HepG2 (cell line): Measurements from ENCODE around the gene ROM1. TPM values are rescaled to one million over a fixed set of nuclear protein-coding genes. Genes with fewer than 3 reads are reported as not detected.
A peak's percentile ranks its signal among the peaks of the same experiment; 100 is the strongest.

Source experiments
- CAMTA2 ChIP-seq: sonication (generic); formaldehyde crosslinking; IDR thresholded peaks from 2 replicates; pipeline ENCODE4 v1.4.0; 2020; ENCODE audit warnings: mild to moderate bottlenecking, missing genetic modification reagents, borderline replicate concordance
- CREM ChIP-seq, 2 experiments: sonication (generic) in 1 of 2; formaldehyde crosslinking in 1 of 2; IDR thresholded peaks; 2 replicates each; pipeline versions ENCODE4 v1.4.0 to v1.6.1; 2016 to 2020; ENCODE audit warnings: antibody characterized with exemption in 1 of 2, mild to moderate bottlenecking in 1 of 2, missing genetic modification reagents in 1 of 2
- FOXJ3 ChIP-seq: sonication (generic); formaldehyde crosslinking; IDR thresholded peaks from 2 replicates; pipeline ENCODE4 v1.4.0; 2020; ENCODE audit warnings: missing genetic modification reagents, mild to moderate bottlenecking, borderline replicate concordance
- PRMT3 ChIP-seq: sonication (generic); formaldehyde crosslinking; IDR thresholded peaks from 2 replicates; pipeline ENCODE4 v1.8.1; 2022; ENCODE audit warnings: low read depth, mild to moderate bottlenecking, moderate library complexity, missing genetic modification reagents, borderline replicate concordance
- TEAD2 ChIP-seq: sonication (generic); formaldehyde crosslinking; IDR thresholded peaks from 2 replicates; pipeline ENCODE4 v1.9.0; 2021; ENCODE audit warnings: missing genetic modification reagents
- TMF1 ChIP-seq: sonication (generic); formaldehyde crosslinking; IDR thresholded peaks from 2 replicates; pipeline ENCODE4 v1.8.1; 2022; ENCODE audit warnings: low read depth, missing genetic modification reagents
- ZFP36L1 ChIP-seq: sonication (generic); formaldehyde crosslinking; IDR thresholded peaks from 2 replicates; pipeline ENCODE4 v1.8.0; 2022; ENCODE audit warnings: mild to moderate bottlenecking, missing genetic modification reagents, moderate library complexity
- ZKSCAN8 ChIP-seq: IDR thresholded peaks from 2 replicates; pipeline ENCODE4 v1.6.1; 2016; ENCODE audit warnings: borderline replicate concordance, missing genetic modification reagents, missing compliant biosample characterization
- ZNF235 ChIP-seq: sonication (generic); formaldehyde crosslinking; IDR thresholded peaks from 2 replicates; pipeline ENCODE4 v1.8.1; 2023; ENCODE audit warnings: mild to moderate bottlenecking, missing genetic modification reagents, borderline replicate concordance
- ZNF354B ChIP-seq: sonication (generic); formaldehyde crosslinking; IDR thresholded peaks from 2 replicates; pipeline ENCODE4 v1.8.0; 2022; ENCODE audit warnings: mild to moderate bottlenecking, missing genetic modification reagents
- ZNF615 ChIP-seq: sonication (generic); formaldehyde crosslinking; IDR thresholded peaks from 2 replicates; pipeline ENCODE4 v1.5.0; 2020; ENCODE audit warnings: mild to moderate bottlenecking, missing genetic modification reagents, borderline replicate concordance
- ZNF672 ChIP-seq: sonication (generic); formaldehyde crosslinking; IDR thresholded peaks from 2 replicates; pipeline ENCODE4 v1.8.1; 2022; ENCODE audit warnings: missing genetic modification reagents
- ZNF839 ChIP-seq: sonication (generic); formaldehyde crosslinking; IDR thresholded peaks from 2 replicates; pipeline ENCODE4 v1.4.0; 2020; ENCODE audit warnings: missing genetic modification reagents, mild to moderate bottlenecking, borderline replicate concordance
- polyA plus RNA-seq, 8 experiments: library from polyadenylated mRNA; depleted of rRNA in 3 of 8; stranded (reverse) in 7 of 8; unstranded in 1 of 8; fragments of >200 nt; fragmentation: Illumina TruSeq in 4 of 8; extraction: Trizol in 4 of 8; gene quantifications; 2 replicates each; pipeline versions ENCODE4 v1.2.1 to v1.2.3, GENCODE V29; 2011 to 2016; ENCODE audit warnings: low read depth in 4 of 8, missing spikeins in 1 of 8, mixed read lengths in 1 of 8; ENCODE audit not compliant: insufficient read depth in 1 of 8
- total RNA-seq, 5 experiments: library from RNA; depleted of rRNA; stranded (reverse); fragments of >200 nt; fragmentation: Illumina TruSeq; extraction: Trizol; gene quantifications; 2 replicates each; pipeline ENCODE4 v1.2.3, GENCODE V29; 2016; ENCODE audit warnings: low read depth in 1 of 5
- TF ChIP-seq, protein P1 (sequence below): sonication (generic); formaldehyde crosslinking; IDR thresholded peaks from 2 replicates; pipeline ENCODE4 v1.4.0; 2020; ENCODE audit warnings: missing genetic modification reagents, mild to moderate bottlenecking, borderline replicate concordance
- TF ChIP-seq, protein P2 (sequence below): sonication (generic); formaldehyde crosslinking; IDR thresholded peaks from 2 replicates; pipeline ENCODE4 v1.9.0; 2021; ENCODE audit warnings: missing genetic modification reagents, borderline replicate concordance
- TF ChIP-seq, protein P3 (sequence below): sonication (generic); formaldehyde crosslinking; IDR thresholded peaks from 2 replicates; pipeline ENCODE4 v1.5.1; 2020; ENCODE audit warnings: missing genetic modification reagents, mild to moderate bottlenecking, borderline replicate concordance
- TF ChIP-seq, protein P4 (sequence below): sonication (generic); formaldehyde crosslinking; IDR thresholded peaks from 2 replicates; pipeline ENCODE4 v1.5.0; 2020; ENCODE audit warnings: mild to moderate bottlenecking, low read depth, missing genetic modification reagents, borderline replicate concordance
- TF ChIP-seq, protein P5 (sequence below): IDR thresholded peaks from 2 replicates; pipeline ENCODE4 v1.6.1; 2016
- TF ChIP-seq, protein P6 (sequence below): sonication (generic); formaldehyde crosslinking; IDR thresholded peaks from 2 replicates; pipeline ENCODE4 v1.5.0; 2020; ENCODE audit warnings: missing genetic modification reagents

Gene ROM1
- total and polyA plus RNA-seq, 2 of the 13 experiments (the other 11 are each of a cell fraction or from before 2014, with no cell fraction given), result 1.2 to 2.4 TPM

- TF ChIP-seq, protein P1, sequence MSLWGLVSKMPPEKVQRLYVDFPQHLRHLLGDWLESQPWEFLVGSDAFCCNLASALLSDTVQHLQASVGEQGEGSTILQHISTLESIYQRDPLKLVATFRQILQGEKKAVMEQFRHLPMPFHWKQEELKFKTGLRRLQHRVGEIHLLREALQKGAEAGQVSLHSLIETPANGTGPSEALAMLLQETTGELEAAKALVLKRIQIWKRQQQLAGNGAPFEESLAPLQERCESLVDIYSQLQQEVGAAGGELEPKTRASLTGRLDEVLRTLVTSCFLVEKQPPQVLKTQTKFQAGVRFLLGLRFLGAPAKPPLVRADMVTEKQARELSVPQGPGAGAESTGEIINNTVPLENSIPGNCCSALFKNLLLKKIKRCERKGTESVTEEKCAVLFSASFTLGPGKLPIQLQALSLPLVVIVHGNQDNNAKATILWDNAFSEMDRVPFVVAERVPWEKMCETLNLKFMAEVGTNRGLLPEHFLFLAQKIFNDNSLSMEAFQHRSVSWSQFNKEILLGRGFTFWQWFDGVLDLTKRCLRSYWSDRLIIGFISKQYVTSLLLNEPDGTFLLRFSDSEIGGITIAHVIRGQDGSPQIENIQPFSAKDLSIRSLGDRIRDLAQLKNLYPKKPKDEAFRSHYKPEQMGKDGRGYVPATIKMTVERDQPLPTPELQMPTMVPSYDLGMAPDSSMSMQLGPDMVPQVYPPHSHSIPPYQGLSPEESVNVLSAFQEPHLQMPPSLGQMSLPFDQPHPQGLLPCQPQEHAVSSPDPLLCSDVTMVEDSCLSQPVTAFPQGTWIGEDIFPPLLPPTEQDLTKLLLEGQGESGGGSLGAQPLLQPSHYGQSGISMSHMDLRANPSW (CRISPR knock-in tag), result 0 out of 2 replicates have a peak, but pooled peaks have one; percentile 36
- TF ChIP-seq TMF1 (CRISPR knock-in tag) (no peak), ZKSCAN8 (CRISPR knock-in tag) (no peak), PRMT3 (CRISPR knock-in tag) (no peak), ZNF615 (no peak), FOXJ3 (CRISPR knock-in tag) (no peak), ZNF839 (CRISPR knock-in tag) (no peak), CAMTA2 (CRISPR knock-in tag) (no peak), TEAD2 (CRISPR knock-in tag) (no peak), ZFP36L1 (no peak), ZNF354B (CRISPR knock-in tag) (no peak), CREM (IDR thresholded peaks at IDR 0.05) (peak; percentile 46; the same call in 1 of the 2 replicates), CREM (CRISPR knock-in tag; IDR thresholded peaks at IDR 0.05) (no peak), ZNF235 (CRISPR knock-in tag) (no peak), ZNF672 (CRISPR knock-in tag) (no peak)
- TF ChIP-seq, protein P2, sequence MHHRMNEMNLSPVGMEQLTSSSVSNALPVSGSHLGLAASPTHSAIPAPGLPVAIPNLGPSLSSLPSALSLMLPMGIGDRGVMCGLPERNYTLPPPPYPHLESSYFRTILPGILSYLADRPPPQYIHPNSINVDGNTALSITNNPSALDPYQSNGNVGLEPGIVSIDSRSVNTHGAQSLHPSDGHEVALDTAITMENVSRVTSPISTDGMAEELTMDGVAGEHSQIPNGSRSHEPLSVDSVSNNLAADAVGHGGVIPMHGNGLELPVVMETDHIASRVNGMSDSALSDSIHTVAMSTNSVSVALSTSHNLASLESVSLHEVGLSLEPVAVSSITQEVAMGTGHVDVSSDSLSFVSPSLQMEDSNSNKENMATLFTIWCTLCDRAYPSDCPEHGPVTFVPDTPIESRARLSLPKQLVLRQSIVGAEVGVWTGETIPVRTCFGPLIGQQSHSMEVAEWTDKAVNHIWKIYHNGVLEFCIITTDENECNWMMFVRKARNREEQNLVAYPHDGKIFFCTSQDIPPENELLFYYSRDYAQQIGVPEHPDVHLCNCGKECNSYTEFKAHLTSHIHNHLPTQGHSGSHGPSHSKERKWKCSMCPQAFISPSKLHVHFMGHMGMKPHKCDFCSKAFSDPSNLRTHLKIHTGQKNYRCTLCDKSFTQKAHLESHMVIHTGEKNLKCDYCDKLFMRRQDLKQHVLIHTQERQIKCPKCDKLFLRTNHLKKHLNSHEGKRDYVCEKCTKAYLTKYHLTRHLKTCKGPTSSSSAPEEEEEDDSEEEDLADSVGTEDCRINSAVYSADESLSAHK (CRISPR knock-in tag), result no peak
- TF ChIP-seq, protein P3, sequence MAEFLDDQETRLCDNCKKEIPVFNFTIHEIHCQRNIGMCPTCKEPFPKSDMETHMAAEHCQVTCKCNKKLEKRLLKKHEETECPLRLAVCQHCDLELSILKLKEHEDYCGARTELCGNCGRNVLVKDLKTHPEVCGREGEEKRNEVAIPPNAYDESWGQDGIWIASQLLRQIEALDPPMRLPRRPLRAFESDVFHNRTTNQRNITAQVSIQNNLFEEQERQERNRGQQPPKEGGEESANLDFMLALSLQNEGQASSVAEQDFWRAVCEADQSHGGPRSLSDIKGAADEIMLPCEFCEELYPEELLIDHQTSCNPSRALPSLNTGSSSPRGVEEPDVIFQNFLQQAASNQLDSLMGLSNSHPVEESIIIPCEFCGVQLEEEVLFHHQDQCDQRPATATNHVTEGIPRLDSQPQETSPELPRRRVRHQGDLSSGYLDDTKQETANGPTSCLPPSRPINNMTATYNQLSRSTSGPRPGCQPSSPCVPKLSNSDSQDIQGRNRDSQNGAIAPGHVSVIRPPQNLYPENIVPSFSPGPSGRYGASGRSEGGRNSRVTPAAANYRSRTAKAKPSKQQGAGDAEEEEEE (CRISPR knock-in tag), result no peak
- TF ChIP-seq, protein P4, sequence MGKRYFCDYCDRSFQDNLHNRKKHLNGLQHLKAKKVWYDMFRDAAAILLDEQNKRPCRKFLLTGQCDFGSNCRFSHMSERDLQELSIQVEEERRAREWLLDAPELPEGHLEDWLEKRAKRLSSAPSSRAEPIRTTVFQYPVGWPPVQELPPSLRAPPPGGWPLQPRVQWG (CRISPR knock-in tag), result no peak
- TF ChIP-seq, protein P5, sequence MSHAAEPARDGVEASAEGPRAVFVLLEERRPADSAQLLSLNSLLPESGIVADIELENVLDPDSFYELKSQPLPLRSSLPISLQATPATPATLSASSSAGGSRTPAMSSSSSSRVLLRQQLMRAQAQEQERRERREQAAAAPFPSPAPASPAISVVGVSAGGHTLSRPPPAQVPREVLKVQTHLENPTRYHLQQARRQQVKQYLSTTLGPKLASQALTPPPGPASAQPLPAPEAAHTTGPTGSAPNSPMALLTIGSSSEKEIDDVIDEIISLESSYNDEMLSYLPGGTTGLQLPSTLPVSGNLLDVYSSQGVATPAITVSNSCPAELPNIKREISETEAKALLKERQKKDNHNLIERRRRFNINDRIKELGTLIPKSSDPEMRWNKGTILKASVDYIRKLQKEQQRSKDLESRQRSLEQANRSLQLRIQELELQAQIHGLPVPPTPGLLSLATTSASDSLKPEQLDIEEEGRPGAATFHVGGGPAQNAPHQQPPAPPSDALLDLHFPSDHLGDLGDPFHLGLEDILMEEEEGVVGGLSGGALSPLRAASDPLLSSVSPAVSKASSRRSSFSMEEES (CRISPR knock-in tag), result 0 out of 2 replicates have a peak, but pooled peaks have one; percentile 18
- TF ChIP-seq, protein P6, sequence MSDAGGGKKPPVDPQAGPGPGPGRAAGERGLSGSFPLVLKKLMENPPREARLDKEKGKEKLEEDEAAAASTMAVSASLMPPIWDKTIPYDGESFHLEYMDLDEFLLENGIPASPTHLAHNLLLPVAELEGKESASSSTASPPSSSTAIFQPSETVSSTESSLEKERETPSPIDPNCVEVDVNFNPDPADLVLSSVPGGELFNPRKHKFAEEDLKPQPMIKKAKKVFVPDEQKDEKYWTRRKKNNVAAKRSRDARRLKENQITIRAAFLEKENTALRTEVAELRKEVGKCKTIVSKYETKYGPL (CRISPR knock-in tag), result no peak
These were observed 13.9 kb upstream of the ROM1 start (continued) for GRCh38 chr11:62599069-62599696.
